CD4-positive, CD25-positive, alpha-beta regulatory T cell (primary cell): ENCODE results near the gene CIAO3. TPM values are rescaled to one million over a fixed set of nuclear protein-coding genes. Genes with fewer than 3 reads are reported as not detected.
"Not testable (repeated sequence)": the region's sequence is repeated elsewhere in the genome, so short reads cannot be mapped to it uniquely, and the experiment has no call there.

Experiments
- ATAC-seq, 2 donors: fragments of 150-1000 bp; cut with Tn5 transposase; one replicate each; pipeline ENCODE4 v1.10.0; 2021; ENCODE audit warnings: low read depth in 2 of 2, moderate number of reproducible peaks in 2 of 2, moderate library complexity in 1 of 2
- DNase-seq, 3 donors: peaks; one replicate each; pipeline versions ENCODE4 v3.0.0 to v3.0.0-alpha.2; 2012 to 2022; ENCODE audit warnings: mixed read lengths in 1 of 3
- H3K27ac ChIP-seq: one replicate; pipeline ENCODE4 v1.7.0; 2013; ENCODE audit warnings: mild to moderate bottlenecking, low read length; ENCODE audit not compliant: insufficient read depth, poor library complexity, severe bottlenecking
- H3K27me3 ChIP-seq: one replicate; pipeline ENCODE4 v1.7.0; 2013; ENCODE audit warnings: low read length; ENCODE audit not compliant: control insufficient read depth, insufficient read depth
- H3K36me3 ChIP-seq: one replicate; pipeline ENCODE4 v1.7.0; 2013; ENCODE audit warnings: mild to moderate bottlenecking, low read length, moderate library complexity; ENCODE audit not compliant: control insufficient read depth, insufficient read depth
- H3K4me1 ChIP-seq: 2 replicates; pipeline ENCODE4 v1.7.0; 2013; ENCODE audit warnings: mild to moderate bottlenecking, low read length; ENCODE audit not compliant: insufficient read depth, control insufficient read depth, poor library complexity, severe bottlenecking
- H3K4me3 ChIP-seq: one replicate; pipeline ENCODE4 v1.7.0; 2013; ENCODE audit warnings: low read depth, mild to moderate bottlenecking, low read length, moderate library complexity
- H3K9me3 ChIP-seq, 2 experiments: 1 replicate in 1 of 2; 2 replicates in 1 of 2; pipeline ENCODE4 v1.7.0; 2013; ENCODE audit warnings: low read length in 2 of 2, mild to moderate bottlenecking in 1 of 2, moderate library complexity in 1 of 2; ENCODE audit not compliant: control insufficient read depth in 2 of 2
- H3K27ac Mint-ChIP-seq, 3 donors: one replicate each; pipeline ENCODE4 v1.8.0; 2020 to 2022; ENCODE audit warnings: mild to moderate bottlenecking in 3 of 3, mixed read lengths in 3 of 3, moderate library complexity in 2 of 3
- H3K27me3 Mint-ChIP-seq: one replicate; pipeline ENCODE4 v1.8.0; 2022; ENCODE audit warnings: mild to moderate bottlenecking, mixed read lengths
- H3K36me3 Mint-ChIP-seq: one replicate; pipeline ENCODE4 v1.8.0; 2020; ENCODE audit warnings: mixed read lengths
- H3K4me1 Mint-ChIP-seq, 4 donors: one replicate each; pipeline ENCODE4 v1.8.0; 2020 to 2022; ENCODE audit warnings: mixed read lengths in 4 of 4, mild to moderate bottlenecking in 1 of 4
- H3K4me3 Mint-ChIP-seq, 4 donors: one replicate each; pipeline ENCODE4 v1.8.0; 2020 to 2022; ENCODE audit warnings: mild to moderate bottlenecking in 4 of 4, mixed read lengths in 4 of 4, moderate library complexity in 3 of 4
- H3K9me3 Mint-ChIP-seq, 7 donors: one replicate each; pipeline ENCODE4 v1.8.0; 2020 to 2022; ENCODE audit warnings: mixed read lengths in 7 of 7, mild to moderate bottlenecking in 3 of 7, moderate library complexity in 2 of 7
- polyA plus RNA-seq, 4 donors: library from polyadenylated mRNA; unstranded; fragments of 300-500 nt; fragmentation: Illumina TruSeq; gene quantifications; one replicate each; pipeline ENCODE4 v1.2.3, GENCODE V29; 2021
- total RNA-seq: library from RNA; stranded (reverse); gene quantifications from one replicate; pipeline ENCODE4 v1.2.3, GENCODE V29; 2022

The CIAO3 gene
- total and polyA plus RNA-seq, 5 donors from 2014 or later: 17.2 to 42.6 (median 20.3) TPM

DNA sequence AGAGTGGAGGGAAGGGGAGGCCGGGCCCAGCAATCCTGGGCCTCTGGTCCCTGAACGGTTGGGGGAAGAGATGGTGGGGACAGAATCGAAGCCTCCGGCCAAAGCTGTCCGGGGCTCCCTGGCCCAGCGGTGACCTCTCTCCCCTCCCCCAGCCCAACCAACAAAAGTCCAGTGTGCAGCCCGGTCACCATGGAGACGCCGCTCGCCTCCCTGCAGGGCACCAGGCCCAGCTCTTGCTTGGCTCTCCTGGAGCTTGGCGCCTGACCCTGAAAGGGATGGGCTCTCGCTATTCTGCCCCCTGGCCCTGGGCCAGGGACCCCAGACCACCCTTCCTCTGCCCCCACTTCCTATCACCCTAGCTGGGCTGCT is 24.6 kb downstream of the CIAO3 start:
- Mint-ChIP-seq H3K36me3 (no peaks in the 10 kb centered on the region), H3K4me3 (peak overlapping the region; percentile 61 to 81 (median 78)), H3K4me1 (peaks cover 0 to 34% (median 12%) of the 10 kb centered on the region in 4 donors), H3K27me3 (peaks cover 12% of the 10 kb centered on the region), H3K9me3 (no peaks in the 10 kb centered on the region), H3K27ac (no peak overlapping the region)
- Histone ChIP-seq H3K4me3 (no peak overlapping the region), H3K9me3 (no peaks in the 10 kb centered on the region), H3K36me3 (no peaks in the 10 kb centered on the region), H3K4me1 (peaks cover 37% of the 10 kb centered on the region), H3K27ac (no peak overlapping the region), H3K27me3 (no peaks in the 10 kb centered on the region)
- ATAC-seq: no peak
- DNase-seq: no peak

DNA sequence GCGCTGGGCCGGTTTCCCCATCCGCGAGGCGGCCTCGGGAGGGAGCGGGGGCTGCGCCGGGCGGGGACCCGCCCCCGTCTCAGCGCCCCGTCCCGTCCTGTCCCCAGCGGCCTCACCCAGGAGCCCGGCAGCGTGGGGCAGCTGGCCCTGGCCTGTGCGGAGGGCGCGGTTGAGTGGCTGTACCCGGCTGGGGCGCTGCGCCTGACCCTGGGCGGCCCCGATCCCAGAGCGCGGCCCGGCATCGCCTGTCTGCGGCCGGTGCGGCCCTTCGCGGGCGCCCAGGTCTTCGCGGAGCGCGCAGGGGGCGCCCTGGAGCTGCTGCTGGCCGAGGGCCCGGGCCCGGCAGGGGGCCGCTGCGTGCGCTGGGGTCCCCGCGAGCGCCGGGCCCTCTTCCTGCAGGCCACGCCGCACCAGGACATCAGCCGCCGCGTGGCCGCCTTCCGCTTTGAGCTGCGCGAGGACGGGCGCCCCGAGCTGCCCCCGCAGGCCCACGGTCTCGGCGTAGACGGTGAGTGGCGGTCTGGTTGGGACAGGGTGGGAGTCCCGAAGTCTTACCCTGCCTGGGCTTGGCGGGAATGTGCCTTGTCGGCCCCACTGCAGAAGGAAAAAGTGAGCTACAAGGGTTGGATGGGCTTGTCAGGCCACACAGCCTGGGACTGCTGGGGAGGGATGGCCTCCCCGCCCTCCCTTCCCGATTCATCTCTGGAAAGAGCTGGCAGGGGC is 25.2 kb downstream of the CIAO3 start:
- peak; percentile 3 to 4 for ATAC-seq
- peak overlapping the region; percentile 61 to 81 (median 78) for H3K4me3 Mint-ChIP-seq
- no peak overlapping the region for H3K4me3 ChIP-seq
- H3K36me3 ChIP-seq: no peaks in the 10 kb centered on the region
- H3K4me1 Mint-ChIP-seq: peaks cover 0 to 34% (median 12%) of the 10 kb centered on the region in 4 donors
- peaks cover 34% of the 10 kb centered on the region for H3K4me1 ChIP-seq
- H3K36me3 Mint-ChIP-seq: no peaks in the 10 kb centered on the region
- no peaks in the 10 kb centered on the region for H3K9me3 ChIP-seq
- H3K27ac Mint-ChIP-seq: no peak overlapping the region
- no peak overlapping the region for H3K27ac ChIP-seq
- no peak for DNase-seq
- no peaks in the 10 kb centered on the region for H3K27me3 ChIP-seq
- H3K27me3 Mint-ChIP-seq: peaks cover 14% of the 10 kb centered on the region
- no peaks in the 10 kb centered on the region for H3K9me3 Mint-ChIP-seq

GRCh38 chr16:714558-715476 is 26.0 kb downstream of the CIAO3 start, which contains the start of gene METRN:
Gene METRN, plus strand, starts transcription at chr16:715118. Its CDS starts 172 bp downstream, at chr16:715290.
- Mint-ChIP-seq H3K4me3 (peak within 1 kb of the TSS; percentile 61 to 81 (median 78)), H3K4me1 (peaks cover 0 to 27% (median 10%) of the 10 kb centered on the region in 4 donors), H3K9me3 (no peaks in the 10 kb centered on the region), H3K36me3 (no peaks in the 10 kb centered on the region), H3K27me3 (peaks cover 17% of the 10 kb centered on the region), H3K27ac (no peak within 1 kb of the TSS)
- H3K9me3 ChIP-seq: no peaks in the 10 kb centered on the region
- H3K27me3 ChIP-seq: no peaks in the 10 kb centered on the region
- H3K4me1 ChIP-seq: peaks cover 26% of the 10 kb centered on the region
- no peak within 1 kb of the TSS for H3K27ac ChIP-seq
- no peaks in the 10 kb centered on the region for H3K36me3 ChIP-seq
- ATAC-seq (peak; percentile 88 to 89), DNase-seq (peak; percentile 81 to 88 (median 85))
- no peak within 1 kb of the TSS for H3K4me3 ChIP-seq

- no peak for ATAC-seq
- Histone ChIP-seq H3K4me1 (peaks cover 19% of the 10 kb centered on the region), H3K4me3 (no peak overlapping the region), H3K27ac (no peak overlapping the region), H3K36me3 (no peaks in the 10 kb centered on the region), H3K9me3 (no peaks in the 10 kb centered on the region), H3K27me3 (no peaks in the 10 kb centered on the region)
- no peaks in the 10 kb centered on the region for H3K9me3 Mint-ChIP-seq
- peaks cover 0 to 19% (median 5%) of the 10 kb centered on the region in 4 donors for H3K4me1 Mint-ChIP-seq
- no peak overlapping the region for H3K27ac Mint-ChIP-seq
- H3K4me3 Mint-ChIP-seq: peak overlapping the region in 2 of 4 donors; percentile 63 to 77
- H3K36me3 Mint-ChIP-seq: no peaks in the 10 kb centered on the region
- no peak for DNase-seq
- H3K27me3 Mint-ChIP-seq: peaks cover 20% of the 10 kb centered on the region
These were observed 26.7 kb downstream of the CIAO3 start for GRCh38 chr16:714079-714478.

- not testable (repeated sequence) for H3K27me3 ChIP-seq, H3K9me3 Mint-ChIP-seq, H3K9me3 ChIP-seq, ATAC-seq, H3K36me3 ChIP-seq, H3K36me3 Mint-ChIP-seq, H3K4me3 ChIP-seq, H3K27ac ChIP-seq
- H3K4me1 Mint-ChIP-seq: peaks cover 0 to 14% (median 2%) of the 10 kb centered on the region in 4 donors
- peak overlapping the region in 1 of 3 donors; percentile 32 for H3K27ac Mint-ChIP-seq
- H3K4me3 Mint-ChIP-seq: peak overlapping the region in 3 of 4 donors; percentile 36 to 47 (median 45)
- DNase-seq: peak in 1 of 3 donors; percentile 61
- H3K27me3 Mint-ChIP-seq: peaks cover 32% of the 10 kb centered on the region
- peaks cover 18% of the 10 kb centered on the region for H3K4me1 ChIP-seq
These were observed 28.0 kb downstream of the CIAO3 start for GRCh38 chr16:712740-713250.

DNA sequence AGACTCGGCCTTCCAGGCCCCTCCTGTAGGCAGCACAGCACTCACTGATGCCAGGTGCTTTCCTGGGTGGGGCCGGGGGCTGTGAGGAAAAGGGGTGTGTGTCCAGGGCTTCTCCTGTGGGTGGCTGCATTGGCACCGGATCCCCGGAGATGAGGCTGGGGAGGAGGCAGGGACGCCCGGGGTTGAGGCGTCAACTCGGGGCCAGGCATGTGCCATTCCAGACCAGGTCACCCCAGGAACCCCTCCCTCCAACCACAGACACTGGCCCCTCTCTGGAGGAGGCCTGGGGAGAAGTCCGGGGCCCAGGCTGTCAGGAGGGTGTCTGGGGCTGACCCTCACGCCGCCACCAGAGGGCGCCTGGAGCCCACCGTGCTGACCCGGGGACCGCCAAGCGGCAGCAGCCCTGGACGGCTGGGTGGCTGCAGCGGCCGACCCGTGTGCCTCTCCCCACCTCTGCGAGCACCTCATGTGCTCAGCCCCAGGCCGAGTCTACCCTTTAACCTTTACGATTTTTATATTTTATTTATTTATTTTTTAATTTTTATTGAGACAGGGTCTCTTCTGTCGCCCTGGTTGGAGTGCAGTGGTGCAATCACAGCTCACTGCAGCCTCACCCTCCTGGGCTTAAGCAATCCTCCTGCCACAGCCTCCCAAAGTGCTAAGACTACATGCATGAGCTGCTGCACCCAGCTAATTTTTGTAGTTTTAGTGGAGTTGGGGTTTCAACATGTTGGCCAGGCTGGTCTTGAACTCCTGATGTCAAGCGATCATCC is 29.1 kb downstream of the CIAO3 start:
- ATAC-seq (peak; percentile 51 to 54), DNase-seq (peak; percentile 69 to 76 (median 70))
- Histone ChIP-seq H3K36me3 (no peaks in the 10 kb centered on the region), H3K27me3 (peaks cover 7% of the 10 kb centered on the region), H3K4me3 (no peak overlapping the region), H3K4me1 (peaks cover 18% of the 10 kb centered on the region), H3K27ac (no peak overlapping the region), H3K9me3 (no peaks in the 10 kb centered on the region)
- Mint-ChIP-seq H3K4me3 (no peak overlapping the region), H3K27me3 (peaks cover 41% of the 10 kb centered on the region), H3K36me3 (no peaks in the 10 kb centered on the region), H3K4me1 (peaks cover 0 to 16% (median 2%) of the 10 kb centered on the region in 4 donors), H3K27ac (no peak overlapping the region), H3K9me3 (no peaks in the 10 kb centered on the region)

DNA sequence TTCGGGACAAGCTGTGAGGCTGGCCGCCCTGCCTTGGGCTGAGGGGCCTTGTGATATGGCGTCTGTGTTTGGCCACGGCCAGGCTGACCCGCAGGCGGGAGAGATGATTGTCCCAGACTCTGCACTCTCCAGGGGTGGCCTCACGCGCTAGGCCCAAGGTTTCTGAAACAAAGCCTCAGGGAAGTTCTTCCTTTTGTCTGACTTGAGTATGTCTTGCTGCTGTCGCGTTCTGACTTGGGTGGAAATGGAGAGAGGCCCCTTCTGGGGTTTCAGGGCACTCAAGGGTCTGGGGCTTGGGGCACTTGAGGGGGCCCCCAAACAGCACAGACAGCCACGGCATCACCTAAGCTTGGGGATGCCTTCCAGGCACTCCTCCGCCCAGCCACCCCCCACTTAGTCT is 29.7 kb downstream of the CIAO3 start:
- Histone ChIP-seq H3K4me1 (peaks cover 24% of the 10 kb centered on the region), H3K27ac (no peak overlapping the region), H3K4me3 (no peak overlapping the region), H3K36me3 (no peaks in the 10 kb centered on the region), H3K27me3 (peaks cover 7% of the 10 kb centered on the region), H3K9me3 (no peaks in the 10 kb centered on the region)
- peaks cover 42% of the 10 kb centered on the region for H3K27me3 Mint-ChIP-seq
- H3K36me3 Mint-ChIP-seq: no peaks in the 10 kb centered on the region
- DNase-seq (no peak), ATAC-seq (no peak)
- no peak overlapping the region for H3K4me3 Mint-ChIP-seq
- peaks cover 0 to 16% (median 2%) of the 10 kb centered on the region in 4 donors for H3K4me1 Mint-ChIP-seq
- no peak overlapping the region for H3K27ac Mint-ChIP-seq
- no peaks in the 10 kb centered on the region for H3K9me3 Mint-ChIP-seq
